ENCODE results near the gene PDLIM5.

The PDLIM5 gene

GRCh38 chr4:94419956-94420355 lies 31.8 kb upstream of the PDLIM5 start:
- peak; percentile 75 for DNase-seq (ENCODE audit: low read depth)
- no peak for TF ChIP-seq CTCF (conservative IDR thresholded peaks at IDR 0.05; ENCODE audit: control insufficient read depth, insufficient read depth, low read depth, low read length)

DNA sequence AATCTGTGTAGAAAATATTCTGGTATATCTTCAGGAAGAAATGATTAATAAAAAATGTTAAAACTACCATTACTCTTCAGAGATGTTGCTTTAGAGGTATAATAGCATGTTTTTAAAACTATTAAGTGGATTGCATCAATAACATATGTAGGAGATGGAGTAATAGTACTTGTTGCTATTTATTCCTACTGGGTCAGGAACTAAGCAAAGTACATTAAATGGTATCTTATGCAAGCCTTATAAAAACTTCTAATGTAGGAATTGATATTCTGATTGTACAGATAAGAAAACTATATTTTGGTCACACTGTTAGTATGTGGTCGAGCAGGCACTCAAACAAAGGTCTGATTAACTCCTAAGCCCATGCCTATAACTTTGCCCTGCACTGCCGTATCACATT lies 31.4 kb upstream of the PDLIM5 start:
- no peak for TF ChIP-seq CTCF (conservative IDR thresholded peaks at IDR 0.05; ENCODE audit: control insufficient read depth, insufficient read depth, low read depth, low read length)
- peak; percentile 25 for DNase-seq (ENCODE audit: low read depth)
- H3K4me3 ChIP-seq (ENCODE audit: control insufficient read depth, low read depth, low read length): no peak overlapping the region

More at GRCh38 chr4:94419956-94420355, 31.8 kb upstream of the PDLIM5 start:
- no peak overlapping the region for H3K4me3 ChIP-seq (ENCODE audit: control insufficient read depth, low read depth, low read length)

DNA sequence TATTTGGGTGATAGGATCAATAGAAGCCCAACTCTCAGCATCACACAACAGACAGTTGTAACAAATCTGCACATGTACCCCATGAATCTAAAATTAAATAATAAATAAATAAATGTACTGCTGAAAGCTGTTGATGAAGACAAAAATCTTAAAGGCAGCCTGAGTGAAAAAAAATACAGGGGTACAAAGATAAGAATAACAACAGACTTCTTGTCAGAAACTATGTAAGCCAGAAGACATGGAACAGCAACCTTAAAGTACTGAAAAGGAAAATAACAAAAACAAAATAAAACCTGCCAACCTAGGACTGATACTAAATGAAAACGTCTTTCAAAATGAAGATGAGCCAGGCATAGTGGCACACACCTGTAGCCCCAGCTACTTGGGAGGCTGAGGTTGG lies 25.0 kb upstream of the PDLIM5 start:
- no peak overlapping the region for H3K4me3 ChIP-seq (ENCODE audit: control insufficient read depth, low read depth, low read length)
- no peak for DNase-seq (ENCODE audit: low read depth)
- TF ChIP-seq CTCF (conservative IDR thresholded peaks at IDR 0.05; ENCODE audit: control insufficient read depth, insufficient read depth, low read depth, low read length): no peak

GRCh38 chr4:94428884-94429283 lies 22.9 kb upstream of the PDLIM5 start:
- DNase-seq (ENCODE audit: low read depth): no peak
- no peak for TF ChIP-seq CTCF (conservative IDR thresholded peaks at IDR 0.05; ENCODE audit: control insufficient read depth, insufficient read depth, low read depth, low read length)
- no peak overlapping the region for H3K4me3 ChIP-seq (ENCODE audit: control insufficient read depth, low read depth, low read length)

GRCh38 chr4:94430406-94430805 lies 21.3 kb upstream of the PDLIM5 start:
- TF ChIP-seq CTCF (conservative IDR thresholded peaks at IDR 0.05; ENCODE audit: control insufficient read depth, insufficient read depth, low read depth, low read length): no peak
- no peak for DNase-seq (ENCODE audit: low read depth)
- no peak overlapping the region for H3K4me3 ChIP-seq (ENCODE audit: control insufficient read depth, low read depth, low read length)

DNA sequence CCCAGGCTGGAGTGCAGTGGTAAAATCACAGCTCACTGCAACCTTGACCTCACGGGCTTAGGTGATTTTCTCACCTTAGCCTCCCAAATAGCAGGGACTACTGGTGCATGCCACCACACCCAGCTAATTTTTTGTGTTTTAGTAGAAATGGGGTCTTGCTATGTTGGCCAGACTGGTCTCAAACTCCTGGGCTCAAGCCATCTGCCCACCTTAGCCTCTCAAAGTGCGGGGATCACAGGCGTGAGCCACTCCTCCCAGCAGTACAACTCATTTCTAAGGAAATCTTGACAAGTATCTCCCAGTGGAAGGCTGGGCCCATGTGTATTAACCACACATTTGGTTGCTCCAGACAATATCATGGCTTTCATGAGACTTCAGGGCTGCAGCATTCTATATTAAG lies 20.4 kb upstream of the PDLIM5 start:
- no peak overlapping the region for H3K4me3 ChIP-seq (ENCODE audit: control insufficient read depth, low read depth, low read length)
- TF ChIP-seq CTCF (conservative IDR thresholded peaks at IDR 0.05; ENCODE audit: control insufficient read depth, insufficient read depth, low read depth, low read length): no peak
- DNase-seq (ENCODE audit: low read depth): no peak

DNA sequence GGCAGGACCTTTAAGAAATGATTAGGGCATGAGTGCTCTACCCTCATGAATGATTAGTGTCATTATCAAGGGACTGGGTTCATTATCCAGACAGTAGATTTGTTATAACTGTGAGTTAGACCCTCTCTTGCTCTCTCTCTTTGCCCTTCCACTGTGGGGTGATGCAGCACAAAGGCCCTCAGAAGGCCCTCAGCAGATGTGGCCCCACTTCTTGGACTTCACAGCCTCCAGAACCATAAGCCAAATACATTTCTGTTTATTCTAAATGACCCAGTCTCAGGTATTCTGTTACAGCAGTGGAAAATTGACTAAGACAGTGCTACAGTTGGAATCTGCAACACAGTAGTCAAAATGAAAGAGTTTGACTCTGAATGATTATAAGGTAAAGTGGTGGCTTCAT lies 17.2 kb upstream of the PDLIM5 start:
- TF ChIP-seq CTCF (conservative IDR thresholded peaks at IDR 0.05; ENCODE audit: control insufficient read depth, insufficient read depth, low read depth, low read length): no peak
- no peak overlapping the region for H3K4me3 ChIP-seq (ENCODE audit: control insufficient read depth, low read depth, low read length)
- no peak for DNase-seq (ENCODE audit: low read depth)

Measured in fibroblast of mammary gland (primary cell).